ENCODE data around the gene EIF5. TPM values are rescaled to one million over a fixed set of nuclear protein-coding genes. Genes with fewer than 3 reads are reported as not detected.

Gene EIF5
- total RNA-seq, 1 donor from 2014 or later, result 228 TPM

GRCh38 chr14:103308717-103309616 is 25.1 kb upstream of the EIF5 start:
- no peak for DNase-seq (ENCODE audit: low spot score)
- no peak overlapping the region for H3K4me3 Mint-ChIP-seq (ENCODE audit: unreplicated experiment)
- no peaks in the 10 kb centered on the region for H3K36me3 Mint-ChIP-seq (ENCODE audit: low read depth, unreplicated experiment)
- peaks cover 9% of the 10 kb centered on the region for H3K4me1 Mint-ChIP-seq (ENCODE audit: unreplicated experiment)
- no peaks in the 10 kb centered on the region for H3K9me3 Mint-ChIP-seq (ENCODE audit: unreplicated experiment)
- no peak overlapping the region for H3K27ac Mint-ChIP-seq (ENCODE audit: unreplicated experiment)
- no peak for TF ChIP-seq CTCF (IDR thresholded peaks at IDR 0.05; ENCODE audit: unreplicated experiment)
- peaks cover 10% of the 10 kb centered on the region for H3K27me3 Mint-ChIP-seq (ENCODE audit: unreplicated experiment)

GRCh38 chr14:103310576-103311095 is 23.4 kb upstream of the EIF5 start:
- no peak for TF ChIP-seq CTCF (IDR thresholded peaks at IDR 0.05; ENCODE audit: unreplicated experiment)
- peak overlapping the region; percentile 52 for H3K27ac Mint-ChIP-seq (ENCODE audit: unreplicated experiment)
- no peak overlapping the region for H3K4me3 Mint-ChIP-seq (ENCODE audit: unreplicated experiment)
- peaks cover 23% of the 10 kb centered on the region for H3K4me1 Mint-ChIP-seq (ENCODE audit: unreplicated experiment)
- no peaks in the 10 kb centered on the region for H3K36me3 Mint-ChIP-seq (ENCODE audit: low read depth, unreplicated experiment)
- H3K9me3 Mint-ChIP-seq (ENCODE audit: unreplicated experiment), result no peaks in the 10 kb centered on the region
- no peak for DNase-seq (ENCODE audit: low spot score)
- peaks cover 10% of the 10 kb centered on the region for H3K27me3 Mint-ChIP-seq (ENCODE audit: unreplicated experiment)

- TF ChIP-seq CTCF (IDR thresholded peaks at IDR 0.05; ENCODE audit: unreplicated experiment), result no peak
- H3K4me3 Mint-ChIP-seq (ENCODE audit: unreplicated experiment), result no peak overlapping the region
- peak overlapping the region; percentile 52 for H3K27ac Mint-ChIP-seq (ENCODE audit: unreplicated experiment)
- no peaks in the 10 kb centered on the region for H3K9me3 Mint-ChIP-seq (ENCODE audit: unreplicated experiment)
- no peaks in the 10 kb centered on the region for H3K36me3 Mint-ChIP-seq (ENCODE audit: low read depth, unreplicated experiment)
- DNase-seq (ENCODE audit: low spot score), result no peak
- peaks cover 24% of the 10 kb centered on the region for H3K4me1 Mint-ChIP-seq (ENCODE audit: unreplicated experiment)
- H3K27me3 Mint-ChIP-seq (ENCODE audit: unreplicated experiment), result peaks cover 10% of the 10 kb centered on the region
Observed at GRCh38 chr14:103311171-103311997, 22.7 kb upstream of the EIF5 start.

GRCh38 chr14:103312006-103312635 is 21.9 kb upstream of the EIF5 start:
- H3K36me3 Mint-ChIP-seq (ENCODE audit: low read depth, unreplicated experiment), result no peaks in the 10 kb centered on the region
- H3K4me3 Mint-ChIP-seq (ENCODE audit: unreplicated experiment), result no peak overlapping the region
- no peaks in the 10 kb centered on the region for H3K9me3 Mint-ChIP-seq (ENCODE audit: unreplicated experiment)
- H3K27ac Mint-ChIP-seq (ENCODE audit: unreplicated experiment), result no peak overlapping the region
- DNase-seq (ENCODE audit: low spot score), result no peak
- TF ChIP-seq CTCF (IDR thresholded peaks at IDR 0.05; ENCODE audit: unreplicated experiment), result no peak
- H3K27me3 Mint-ChIP-seq (ENCODE audit: unreplicated experiment), result peaks cover 14% of the 10 kb centered on the region
- H3K4me1 Mint-ChIP-seq (ENCODE audit: unreplicated experiment), result peaks cover 30% of the 10 kb centered on the region
